GM12878 (cell line): ENCODE measurements around the gene THAP4. TPM values are rescaled to one million over a fixed set of nuclear protein-coding genes. Genes with fewer than 3 reads are reported as not detected.

ENCODE experiments used
- GATAD2B ChIP-seq: fragments of 450-650 bp; conservative IDR thresholded peaks from 2 replicates; pipeline ENCODE4 v1.6.1; 2017; ENCODE audit warnings: low read depth, mild to moderate bottlenecking, moderate library complexity
- HDAC6 ChIP-seq: fragments of 200-600 bp; sonication (generic); IDR thresholded peaks from one replicate; pipeline ENCODE4 v1.8.0; 2017; ENCODE audit warnings: antibody characterized with exemption; ENCODE audit not compliant: unreplicated experiment
- IRF4 ChIP-seq: IDR thresholded peaks from 2 replicates; pipeline ENCODE4 v1.6.1; 2011; ENCODE audit warnings: low read depth, low read length
- IRF5 ChIP-seq: fragments of 450-650 bp; IDR thresholded peaks from 2 replicates; pipeline ENCODE4 v1.6.1; 2017; ENCODE audit warnings: borderline replicate concordance
- MTA2 ChIP-seq: fragments of 450-650 bp; IDR thresholded peaks from 2 replicates; pipeline ENCODE4 v1.6.1; 2016; ENCODE audit warnings: low read depth, mild to moderate bottlenecking, moderate library complexity
- MTA3 ChIP-seq: IDR thresholded peaks from 2 replicates; pipeline ENCODE4 v1.6.1; 2012; ENCODE audit warnings: low read length, inconsistent platforms, borderline replicate concordance
- PAX5 ChIP-seq: IDR thresholded peaks from 2 replicates; pipeline ENCODE4 v1.6.1; 2011; ENCODE audit warnings: low read depth, low read length, borderline replicate concordance
- SMARCA5 ChIP-seq: fragments of 450-650 bp; IDR thresholded peaks from 2 replicates; pipeline ENCODE4 v1.6.1; 2017; ENCODE audit warnings: mild to moderate bottlenecking
- TBL1XR1 ChIP-seq: IDR thresholded peaks from 2 replicates; pipeline ENCODE4 v1.6.1; 2012; ENCODE audit warnings: low read depth, low read length, improper control_type of control experiment
- ZNF24 ChIP-seq: fragments of 450-650 bp; IDR thresholded peaks from 2 replicates; pipeline ENCODE4 v1.6.1; 2017; ENCODE audit warnings: antibody characterized with exemption, mild to moderate bottlenecking
- polyA plus RNA-seq, 11 experiments: library from polyadenylated mRNA; depleted of rRNA in 4 of 11; unstranded in 6 of 11; stranded (reverse) in 5 of 11; fragments of >200 nt; fragmentation: Nextera tagmentation in 4 of 11; fragmentation: Illumina TruSeq in 1 of 11; extraction: Ambion mirVana in 4 of 11; extraction: Trizol in 1 of 11; gene quantifications; 1 replicate in 1 of 11; 2 replicates in 10 of 11; pipeline versions ENCODE4 v1.2.1 to v1.2.3, GENCODE V29; 2011 to 2016; ENCODE audit warnings: inconsistent platforms in 2 of 11, missing spikeins in 2 of 11, low read depth in 1 of 11
- total RNA-seq, 4 experiments: library from RNA; depleted of rRNA in 3 of 4; stranded (reverse); fragments of >200 nt in 3 of 4; fragmentation: Illumina TruSeq in 1 of 4; extraction: Trizol in 1 of 4; gene quantifications; 2 replicates each; pipeline versions ENCODE4 v1.2.1 to v1.2.3, GENCODE V29; 2013 to 2021
- TF ChIP-seq, protein P1 (sequence below): fragments of 450-650 bp; conservative IDR thresholded peaks from 2 replicates; pipeline ENCODE4 v1.6.1; 2017; ENCODE audit warnings: mild to moderate bottlenecking, moderate library complexity

THAP4 gene
- total and polyA plus RNA-seq, 10 of the 15 experiments (the other 5 are each of a cell fraction or from before 2014, with no cell fraction given) = 12.9 to 67.7 (median 44.5) TPM

- TF ChIP-seq IRF4 (no peak), TBL1XR1 (no peak), MTA2 (no peak), PAX5 (no peak), GATAD2B (no peak), HDAC6 (no peak), SMARCA5 (no peak), MTA3 (no peak), IRF5 (no peak), ZNF24 (no peak)
- TF ChIP-seq, protein P1, sequence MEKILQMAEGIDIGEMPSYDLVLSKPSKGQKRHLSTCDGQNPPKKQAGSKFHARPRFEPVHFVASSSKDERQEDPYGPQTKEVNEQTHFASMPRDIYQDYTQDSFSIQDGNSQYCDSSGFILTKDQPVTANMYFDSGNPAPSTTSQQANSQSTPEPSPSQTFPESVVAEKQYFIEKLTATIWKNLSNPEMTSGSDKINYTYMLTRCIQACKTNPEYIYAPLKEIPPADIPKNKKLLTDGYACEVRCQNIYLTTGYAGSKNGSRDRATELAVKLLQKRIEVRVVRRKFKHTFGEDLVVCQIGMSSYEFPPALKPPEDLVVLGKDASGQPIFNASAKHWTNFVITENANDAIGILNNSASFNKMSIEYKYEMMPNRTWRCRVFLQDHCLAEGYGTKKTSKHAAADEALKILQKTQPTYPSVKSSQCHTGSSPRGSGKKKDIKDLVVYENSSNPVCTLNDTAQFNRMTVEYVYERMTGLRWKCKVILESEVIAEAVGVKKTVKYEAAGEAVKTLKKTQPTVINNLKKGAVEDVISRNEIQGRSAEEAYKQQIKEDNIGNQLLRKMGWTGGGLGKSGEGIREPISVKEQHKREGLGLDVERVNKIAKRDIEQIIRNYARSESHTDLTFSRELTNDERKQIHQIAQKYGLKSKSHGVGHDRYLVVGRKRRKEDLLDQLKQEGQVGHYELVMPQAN = no peak
Observed at GRCh38 chr2:241541564-241542277, 95.2 kb downstream of the THAP4 start (continued).
